Endothelial cell of umbilical vein (primary cell): ENCODE measurements around the gene DLG1. TPM values are rescaled to one million over a fixed set of nuclear protein-coding genes. Genes with fewer than 3 reads are reported as not detected.

Experiments
- BruUV-seq: library from RNA; stranded (reverse); fragments of 400-500 nt; replicated peaks from 2 replicates; lab custom pipeline; 2021; lab: Mats Ljungman, UMichigan
- CTCF ChIA-PET: fragments of 300-600, 350-600 bp; sonication (Branson Sonifier 250); formaldehyde crosslinking; loops from one replicate; lab custom pipeline; 2021; ENCODE audit warnings: antibody characterized with exemption, inconsistent platforms; lab: Charles Lee
- POLR2A ChIA-PET: fragments of 300-600, 350-600 bp; sonication (Branson Sonifier 250); formaldehyde crosslinking; loops from one replicate; lab custom pipeline; 2021; ENCODE audit warnings: antibody characterized with exemption, inconsistent platforms; lab: Charles Lee
- DNase-seq: peaks from one replicate; pipeline ENCODE4 v3.0.0-alpha.2; 2011; ENCODE audit warnings: low read depth, low spot score
- FAIRE-seq: peaks from 2 replicates; lab custom pipeline; 2011; peaks lifted over from hg19 to GRCh38; lab: Jason Lieb, UNC
- H2AFZ ChIP-seq: 2 replicates; pipeline ENCODE4 v1.6.0; 2012; ENCODE audit warnings: low read depth, low read length, control low read depth, inconsistent platforms
- H3K27ac ChIP-seq: 2 replicates; pipeline ENCODE4 v1.5.1; 2011; ENCODE audit warnings: low read depth, mild to moderate bottlenecking, control low read depth, low read length, moderate library complexity; ENCODE audit not compliant: insufficient read depth
- H3K27me3 ChIP-seq, 2 experiments: 2 replicates each; pipeline versions ENCODE4 v1.6.0 to v1.6.1; 2011; ENCODE audit warnings: low read length in 2 of 2, mixed read lengths in 1 of 2; ENCODE audit not compliant: control insufficient read depth in 2 of 2, insufficient read depth in 2 of 2
- H3K36me3 ChIP-seq, 2 experiments: 2 replicates in 1 of 2; 3 replicates in 1 of 2; pipeline ENCODE4 v1.5.1; 2011; ENCODE audit warnings: low read length in 2 of 2, mild to moderate bottlenecking in 1 of 2, moderate library complexity in 1 of 2; ENCODE audit not compliant: control insufficient read depth in 2 of 2, insufficient read depth in 2 of 2; ENCODE audit errors: extremely low read depth in 1 of 2
- H3K4me1 ChIP-seq: 3 replicates; pipeline ENCODE4 v1.5.1; 2011; ENCODE audit warnings: mild to moderate bottlenecking, low read length; ENCODE audit not compliant: control insufficient read depth, insufficient read depth; ENCODE audit errors: extremely low read depth
- H3K4me2 ChIP-seq: 2 replicates; pipeline ENCODE4 v1.6.1; 2011; ENCODE audit warnings: low read length, control low read depth, mixed read lengths; ENCODE audit not compliant: insufficient read depth
- H3K4me3 ChIP-seq, 3 experiments: fragments of 200-600 bp in 1 of 3; sonication (generic), shearing (Covaris generic) in 1 of 3; replicated peaks in 1 of 3; 2 replicates each; pipeline ENCODE4 v1.5.1; 2011 to 2016; ENCODE audit warnings: control low read depth in 3 of 3, low read length in 3 of 3, mild to moderate bottlenecking in 2 of 3, inconsistent platforms in 1 of 3, low read depth in 1 of 3, moderate library complexity in 1 of 3; ENCODE audit not compliant: insufficient read depth in 1 of 3
- H3K79me2 ChIP-seq: 2 replicates; pipeline ENCODE4 v1.6.0; 2012; ENCODE audit warnings: low read length, inconsistent platforms; ENCODE audit not compliant: control insufficient read depth, insufficient read depth
- H3K9ac ChIP-seq: replicated peaks from 2 replicates; pipeline ENCODE3; 2011; ENCODE audit warnings: low read length, control low read depth; ENCODE audit not compliant: insufficient read depth; ENCODE audit errors: extremely low read depth
- H3K9me1 ChIP-seq: replicated peaks from 3 replicates; pipeline ENCODE4 v1.6.0; 2011; ENCODE audit warnings: mild to moderate bottlenecking, low read length; ENCODE audit not compliant: control insufficient read depth, insufficient read depth; ENCODE audit errors: extremely low read depth
- H3K9me3 ChIP-seq: replicated peaks from 2 replicates; pipeline ENCODE4 v1.5.1; 2012; ENCODE audit warnings: low read length, inconsistent platforms; ENCODE audit not compliant: control insufficient read depth, insufficient read depth
- H4K20me1 ChIP-seq: replicated peaks from 2 replicates; pipeline ENCODE3; 2011; ENCODE audit warnings: mild to moderate bottlenecking, low read length; ENCODE audit not compliant: control insufficient read depth, insufficient read depth; ENCODE audit errors: extremely low read depth
- CTCF ChIP-seq, 2 donors: IDR thresholded peaks; 1 replicate in 1 of 2; 2 replicates in 1 of 2; pipeline ENCODE4 v1.5.1; 2011; ENCODE audit warnings: low read length in 2 of 2, mild to moderate bottlenecking in 2 of 2, moderate library complexity in 2 of 2, control low read depth in 1 of 2, inconsistent platforms in 1 of 2, low read depth in 1 of 2; ENCODE audit not compliant: insufficient read depth in 1 of 2; ENCODE audit errors: extremely low read depth in 1 of 2
- EZH2 ChIP-seq: IDR thresholded peaks from 2 replicates; pipeline ENCODE4 v1.6.1; 2012; ENCODE audit warnings: borderline replicate concordance, low read depth, mild to moderate bottlenecking, moderate library complexity, low read length, inconsistent platforms; ENCODE audit not compliant: severe bottlenecking
- FOS ChIP-seq: IDR thresholded peaks from 2 replicates; pipeline ENCODE4 v1.6.1; 2011; ENCODE audit warnings: mild to moderate bottlenecking, low read length, moderate library complexity, borderline replicate concordance; ENCODE audit not compliant: insufficient read depth
- GATA2 ChIP-seq: IDR thresholded peaks from 2 replicates; pipeline ENCODE4 v1.7.0; 2011; ENCODE audit warnings: low read depth, mild to moderate bottlenecking, moderate library complexity, mixed read lengths, low read length; ENCODE audit not compliant: insufficient read length, insufficient read depth
- JUN ChIP-seq: IDR thresholded peaks from 2 replicates; pipeline ENCODE4 v1.6.1; 2011; ENCODE audit warnings: borderline replicate concordance, low read depth; ENCODE audit not compliant: insufficient read length, insufficient read depth
- MAX ChIP-seq: IDR thresholded peaks from 2 replicates; pipeline ENCODE4 v1.6.1; 2011; ENCODE audit not compliant: insufficient read depth, insufficient read length
- MYC ChIP-seq: IDR thresholded peaks from one replicate; pipeline ENCODE4 v1.6.1; 2011; ENCODE audit warnings: mild to moderate bottlenecking, low read depth, low read length
- POLR2A ChIP-seq: IDR thresholded peaks from 2 replicates; pipeline ENCODE4 v1.6.1; 2012; ENCODE audit warnings: low read depth, mild to moderate bottlenecking, control low read depth, low read length
- POLR2AphosphoS5 ChIP-seq: IDR thresholded peaks from 2 replicates; pipeline ENCODE4 v1.6.1; 2012; ENCODE audit warnings: low read depth, mild to moderate bottlenecking, control low read depth, low read length, moderate library complexity; ENCODE audit not compliant: insufficient read depth
- dilution Hi-C: fragments of 300-500 bp; cut with MboI; formaldehyde crosslinking; loops from one replicate; pipeline ENCODE4 v1.15.0; 2019; ENCODE audit warnings: low sequenced_read_pairs; ENCODE audit not compliant: extremely low pct_ligation_motif_present
- intact Hi-C: fragments of 100-400 bp; cut with micrococcal nuclease; formaldehyde crosslinking; loops from one replicate; pipeline ENCODE4 v1.10.0; 2022
- polyA plus RNA-seq, 4 experiments: library from polyadenylated mRNA; depleted of rRNA in 3 of 4; stranded (reverse) in 3 of 4; unstranded in 1 of 4; fragments of >200 nt; gene quantifications; 2 replicates each; pipeline versions ENCODE4 v1.2.1 to v1.2.3, GENCODE V29; 2011 to 2012; ENCODE audit warnings: missing spikeins in 1 of 4
- total RNA-seq: library from RNA; stranded (reverse); gene quantifications from 2 replicates; pipeline ENCODE4 v1.2.3, GENCODE V29; 2021

DLG1 gene
- total and polyA plus RNA-seq, 2 donors (not counting 3 experiments of a cell fraction or from before 2014, with no cell fraction given), result 26.5 to 80.1 TPM

DNA sequence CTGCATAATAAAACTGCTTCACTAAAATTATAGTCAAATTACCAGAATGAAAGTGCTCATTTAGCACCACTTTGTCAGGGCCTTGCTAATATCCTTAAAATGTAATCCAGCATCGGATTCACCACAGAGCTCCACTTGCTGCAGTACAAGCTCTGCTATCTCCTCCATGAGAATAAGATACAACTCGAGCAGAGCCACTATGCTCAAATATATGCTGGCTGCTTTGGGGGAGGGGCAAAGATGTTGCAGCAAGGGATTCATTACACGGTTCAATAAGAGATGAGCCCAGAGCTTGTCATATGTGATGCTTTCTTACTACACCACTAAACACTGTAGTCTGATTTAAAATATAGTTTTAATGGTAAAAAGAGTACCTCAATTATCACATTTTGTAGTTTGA is 72.2 kb downstream of the DLG1 start:
- POLR2A ChIA-PET, result no interaction called here
- FAIRE-seq (no peak), DNase-seq (no peak)
- TF ChIP-seq EZH2, result no peak
- TF ChIP-seq MYC, result no peak
- TF ChIP-seq FOS, result no peak
- TF ChIP-seq MAX, result no peak
- TF ChIP-seq JUN, result no peak
- no peak for TF ChIP-seq GATA2
- TF ChIP-seq POLR2A, result no peak
- no peak for TF ChIP-seq CTCF (IDR thresholded peaks at IDR 0.05; ENCODE audit: extremely low read depth in 1 of 2, insufficient read depth in 1 of 2, low read depth in 1 of 2, low read length in 2 of 2)
- TF ChIP-seq POLR2AphosphoS5, result no peak
- Histone ChIP-seq H3K9me3 (no peaks in the 10 kb centered on the region), H3K4me2 (no peak overlapping the region), H2AFZ (no peak overlapping the region), H3K27me3 (no peaks in the 10 kb centered on the region), H3K4me3 (no peak overlapping the region), H3K9me1 (no peaks in the 10 kb centered on the region), H4K20me1 (peaks cover 6% of the 10 kb centered on the region), H3K9ac (no peak overlapping the region), H3K79me2 (peaks cover 80% of the 10 kb centered on the region), H3K36me3 (no peaks in the 10 kb centered on the region), H3K4me1 (no peaks in the 10 kb centered on the region), H3K27ac (no peak overlapping the region)
- dilution Hi-C loops (no loop called here), intact Hi-C loops (no loop called here)
- CTCF ChIA-PET, result interaction anchor here (2.5 to 6.1 kb wide), 3 partner anchors 22 to 276 kb away, joined by 5 to 61 read pairs (median 16); no protein-coding TSS in a partner anchor
- BruUV-seq, result no TSS peak
